A673 (cell line): ENCODE results near the gene UGT1A8. TPM values are rescaled to one million over a fixed set of nuclear protein-coding genes. Genes with fewer than 3 reads are reported as not detected.

Experiments
- BruUV-seq: library from RNA; stranded (reverse); fragments of 400-500 nt; replicated peaks from 2 replicates; lab custom pipeline; 2021; lab: Mats Ljungman, UMichigan
- CTCF ChIA-PET: fragments of 300-600 bp; sonication (Branson Sonifier 250); formaldehyde crosslinking; loops from one replicate; lab custom pipeline; 2022; ENCODE audit warnings: antibody characterized with exemption; lab: Charles Lee
- POLR2A ChIA-PET: fragments of 300-600 bp; sonication (Branson Sonifier 250); formaldehyde crosslinking; loops from one replicate; lab custom pipeline; 2022; ENCODE audit warnings: antibody characterized with exemption; ENCODE audit not compliant: low non-redundant PET; lab: Charles Lee
- DNase-seq: peaks from one replicate; pipeline ENCODE4 v3.0.0-alpha.2; 2015; ENCODE audit warnings: low spot score
- H3K27ac ChIP-seq: fragments of 200-600 bp; sonication (generic); 2 replicates; pipeline ENCODE4 v1.5.1; 2016; ENCODE audit warnings: mixed run types, low read depth, mild to moderate bottlenecking, mixed read lengths, antibody characterized with exemption, low read length; ENCODE audit not compliant: poor library complexity, severe bottlenecking
- H3K27me3 ChIP-seq: fragments of 200-600 bp; sonication (generic); replicated peaks from 2 replicates; pipeline ENCODE4 v1.6.1; 2017; ENCODE audit warnings: mixed run types, low read depth, mild to moderate bottlenecking, mixed read lengths, antibody characterized with exemption, low read length; ENCODE audit not compliant: insufficient read depth, poor library complexity
- H3K36me3 ChIP-seq: fragments of 200-600 bp; sonication (generic); 2 replicates; pipeline ENCODE4 v1.6.1; 2016; ENCODE audit warnings: mixed run types, mild to moderate bottlenecking, mixed read lengths, antibody characterized with exemption, low read length; ENCODE audit not compliant: insufficient read depth, poor library complexity, severe bottlenecking
- H3K4me1 ChIP-seq: fragments of 200-600 bp; sonication (generic); 2 replicates; pipeline ENCODE4 v1.6.1; 2017; ENCODE audit warnings: mixed run types, mild to moderate bottlenecking, mixed read lengths, antibody characterized with exemption, low read length; ENCODE audit not compliant: insufficient read depth, poor library complexity, severe bottlenecking
- H3K4me3 ChIP-seq: fragments of 200-600 bp; sonication (generic); 2 replicates; pipeline ENCODE4 v1.5.1; 2016; ENCODE audit warnings: low read depth, mixed run types, mild to moderate bottlenecking, mixed read lengths, low read length; ENCODE audit not compliant: poor library complexity, severe bottlenecking
- H3K9me3 ChIP-seq: fragments of 200-600 bp; sonication (generic); 2 replicates; pipeline ENCODE4 v1.6.1; 2016; ENCODE audit warnings: mixed run types, low read depth, mild to moderate bottlenecking, mixed read lengths, antibody characterized with exemption, low read length; ENCODE audit not compliant: poor library complexity, severe bottlenecking
- EZH2 ChIP-seq: fragments of 200-600 bp; sonication (generic); IDR thresholded peaks from 2 replicates; pipeline ENCODE4 v1.6.1; 2017; ENCODE audit warnings: borderline replicate concordance, low read depth, mild to moderate bottlenecking, mixed read lengths, antibody characterized with exemption, low read length; ENCODE audit not compliant: poor library complexity, severe bottlenecking
- intact Hi-C: fragments of 100-400 bp; cut with micrococcal nuclease; formaldehyde crosslinking; loops from one replicate; pipeline ENCODE4 v1.10.0; 2022; ENCODE audit not compliant: unreplicated experiment
- total RNA-seq: library from RNA; stranded (reverse); gene quantifications from 2 replicates; pipeline ENCODE4 v1.2.3, GENCODE V29; 2021
- TF ChIP-seq, protein P1 (sequence below): fragments of 300-800, 200-600 bp; sonication (generic); conservative IDR thresholded peaks from 2 replicates; pipeline ENCODE4 v1.5.1; 2017; ENCODE audit warnings: low read depth, mild to moderate bottlenecking, antibody characterized with exemption, low read length, moderate library complexity, mixed read lengths

UGT1A8 gene
- total RNA-seq, 1 experiment from 2014 or later: not detected

GRCh38 chr2:233680361-233681045, 63.1 kb downstream of the UGT1A8 start:
- Histone ChIP-seq H3K27me3 (no peaks in the 10 kb centered on the region), H3K27ac (no peak overlapping the region), H3K4me1 (no peaks in the 10 kb centered on the region), H3K9me3 (no peaks in the 10 kb centered on the region), H3K4me3 (no peak overlapping the region), H3K36me3 (no peaks in the 10 kb centered on the region)
- ChIA-PET POLR2A (no interaction called here), CTCF (no interaction called here)
- DNase-seq: no peak
- intact Hi-C loops: no loop called here
- no TSS peak for BruUV-seq
- TF ChIP-seq, protein P1, sequence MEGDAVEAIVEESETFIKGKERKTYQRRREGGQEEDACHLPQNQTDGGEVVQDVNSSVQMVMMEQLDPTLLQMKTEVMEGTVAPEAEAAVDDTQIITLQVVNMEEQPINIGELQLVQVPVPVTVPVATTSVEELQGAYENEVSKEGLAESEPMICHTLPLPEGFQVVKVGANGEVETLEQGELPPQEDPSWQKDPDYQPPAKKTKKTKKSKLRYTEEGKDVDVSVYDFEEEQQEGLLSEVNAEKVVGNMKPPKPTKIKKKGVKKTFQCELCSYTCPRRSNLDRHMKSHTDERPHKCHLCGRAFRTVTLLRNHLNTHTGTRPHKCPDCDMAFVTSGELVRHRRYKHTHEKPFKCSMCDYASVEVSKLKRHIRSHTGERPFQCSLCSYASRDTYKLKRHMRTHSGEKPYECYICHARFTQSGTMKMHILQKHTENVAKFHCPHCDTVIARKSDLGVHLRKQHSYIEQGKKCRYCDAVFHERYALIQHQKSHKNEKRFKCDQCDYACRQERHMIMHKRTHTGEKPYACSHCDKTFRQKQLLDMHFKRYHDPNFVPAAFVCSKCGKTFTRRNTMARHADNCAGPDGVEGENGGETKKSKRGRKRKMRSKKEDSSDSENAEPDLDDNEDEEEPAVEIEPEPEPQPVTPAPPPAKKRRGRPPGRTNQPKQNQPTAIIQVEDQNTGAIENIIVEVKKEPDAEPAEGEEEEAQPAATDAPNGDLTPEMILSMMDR: no peak
- no peak for TF ChIP-seq EZH2

DNA sequence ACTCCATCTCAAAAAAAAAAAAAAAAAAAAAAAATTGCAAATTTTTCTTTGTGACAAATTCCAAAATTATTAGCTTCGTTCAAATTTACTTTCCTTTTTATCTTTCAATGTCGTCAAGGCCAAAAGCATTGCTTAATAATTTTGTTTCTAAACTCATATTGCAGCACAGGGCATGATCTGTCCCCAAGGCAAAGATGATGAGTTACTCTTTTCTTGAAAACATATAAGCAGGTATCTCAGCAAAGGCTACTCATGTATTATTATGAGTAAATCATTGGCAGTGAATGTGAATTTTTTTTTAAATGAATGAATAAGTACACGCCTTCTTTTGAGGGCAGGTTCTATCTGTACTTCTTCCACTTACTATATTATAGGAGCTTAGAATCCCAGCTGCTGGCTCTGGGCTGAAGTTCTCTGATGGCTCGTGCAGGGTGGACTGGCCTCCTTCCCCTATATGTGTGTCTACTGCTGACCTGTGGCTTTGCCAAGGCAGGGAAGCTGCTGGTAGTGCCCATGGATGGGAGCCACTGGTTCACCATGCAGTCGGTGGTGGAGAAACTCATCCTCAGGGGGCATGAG, 64.2 kb downstream of the UGT1A8 start, which contains the start of gene UGT1A7:
Gene UGT1A7, plus strand, starts transcription at position 381 of the 579 bp plus-strand sequence. Its CDS starts 37 bp downstream, at position 418.
- no peak within 1 kb of the TSS for H3K4me3 ChIP-seq
- intact Hi-C loops: no loop called here
- BruUV-seq: no TSS peak
- H3K9me3 ChIP-seq: no peaks in the 10 kb centered on the region
- H3K4me1 ChIP-seq: no peaks in the 10 kb centered on the region
- no peak within 1 kb of the TSS for H3K27ac ChIP-seq
- CTCF ChIA-PET: no interaction called here
- POLR2A ChIA-PET: no interaction called here
- no peaks in the 10 kb centered on the region for H3K36me3 ChIP-seq
- no peak for TF ChIP-seq EZH2
- TF ChIP-seq, protein P1: no peak
- DNase-seq: no peak
- no peaks in the 10 kb centered on the region for H3K27me3 ChIP-seq

- no TSS peak for BruUV-seq
- POLR2A ChIA-PET: no interaction called here
Measured at GRCh38 chr2:233684640-233685039, 67.2 kb downstream of the UGT1A8 start.

More at GRCh38 chr2:233684640-233685039, 67.2 kb downstream of the UGT1A8 start:
- no peak for DNase-seq
- no peak for TF ChIP-seq EZH2
- TF ChIP-seq, protein P1: no peak
- Histone ChIP-seq H3K27me3 (no peaks in the 10 kb centered on the region), H3K27ac (no peak overlapping the region), H3K4me3 (no peak overlapping the region), H3K36me3 (no peaks in the 10 kb centered on the region), H3K9me3 (no peaks in the 10 kb centered on the region), H3K4me1 (no peaks in the 10 kb centered on the region)
- intact Hi-C loops: no loop called here
- CTCF ChIA-PET: no interaction called here
